Parathyroid adenoma (tissue), 2 donors: Measurements from ENCODE around the gene STK17B.

Source experiments
- H2AFZ ChIP-seq: fragments of 300-600 bp; sonication (generic); one replicate; pipeline ENCODE4 v1.7.0; 2017; ENCODE audit warnings: antibody characterized with exemption, mild to moderate bottlenecking
- H3K27ac ChIP-seq: fragments of 300-600 bp; sonication (generic); one replicate; pipeline ENCODE4 v1.7.0; 2017
- H3K27me3 ChIP-seq: fragments of 300-600 bp; sonication (generic); one replicate; pipeline ENCODE4 v1.7.0; 2017; ENCODE audit warnings: low read length; ENCODE audit not compliant: control insufficient read depth, insufficient read depth
- H3K36me3 ChIP-seq: fragments of 300-600 bp; sonication (generic); one replicate; pipeline ENCODE4 v1.7.0; 2017; ENCODE audit warnings: low read length; ENCODE audit not compliant: control insufficient read depth, insufficient read depth
- H3K4me1 ChIP-seq: fragments of 300-600 bp; sonication (generic); one replicate; pipeline ENCODE4 v1.7.0; 2017; ENCODE audit warnings: control low read depth
- H3K4me2 ChIP-seq: fragments of 300-600 bp; sonication (generic); one replicate; pipeline ENCODE4 v1.7.0; 2017; ENCODE audit warnings: low read length
- H3K4me3 ChIP-seq: fragments of 300-600 bp; sonication (generic); one replicate; pipeline ENCODE4 v1.7.0; 2017; ENCODE audit warnings: low read depth, low read length
- H3K79me2 ChIP-seq: fragments of 300-600 bp; sonication (generic); one replicate; pipeline ENCODE4 v1.7.0; 2017; ENCODE audit warnings: control low read depth
- H3K9ac ChIP-seq: fragments of 300-600 bp; sonication (generic); one replicate; pipeline ENCODE4 v1.7.0; 2017; ENCODE audit warnings: mild to moderate bottlenecking
- H3K9me3 ChIP-seq: fragments of 300-600 bp; sonication (generic); one replicate; pipeline ENCODE4 v1.7.0; 2017; ENCODE audit warnings: low read length; ENCODE audit not compliant: control insufficient read depth
- TF ChIP-seq, protein P1 (sequence below): fragments of 300-600 bp; sonication (generic); IDR thresholded peaks from one replicate; pipeline ENCODE4 v1.7.0; 2017; ENCODE audit warnings: antibody characterized with exemption, mild to moderate bottlenecking
- donor health status: primary hyperparathyroidism.

STK17B gene

DNA sequence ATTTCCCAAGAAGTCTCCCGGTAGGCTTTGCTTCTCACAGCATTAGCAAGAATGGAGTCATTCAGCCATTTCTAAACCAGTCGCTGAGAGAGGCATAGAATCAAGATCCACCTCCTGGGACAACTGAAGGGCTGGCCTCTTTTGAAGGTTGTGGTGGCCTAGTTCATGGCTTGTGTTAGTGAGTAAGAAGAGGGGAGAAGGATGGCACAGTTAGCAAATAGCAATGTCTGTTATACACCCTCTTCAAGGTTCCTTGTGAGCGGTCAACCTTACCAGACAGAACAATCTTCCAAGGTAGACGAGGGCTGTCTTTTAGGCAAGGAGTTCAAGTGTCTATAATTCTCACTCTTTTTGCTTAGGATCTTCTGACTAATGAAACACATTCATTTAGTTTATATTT, 67.3 kb downstream of the STK17B start:
- Histone ChIP-seq H2AFZ (no peak overlapping the region), H3K27ac (no peak overlapping the region), H3K9me3 (no peaks in the 10 kb centered on the region), H3K27me3 (no peaks in the 10 kb centered on the region), H3K79me2 (no peaks in the 10 kb centered on the region), H3K4me3 (no peak overlapping the region), H3K36me3 (no peaks in the 10 kb centered on the region), H3K9ac (no peak overlapping the region), H3K4me1 (no peaks in the 10 kb centered on the region), H3K4me2 (no peak overlapping the region)
- TF ChIP-seq, protein P1, sequence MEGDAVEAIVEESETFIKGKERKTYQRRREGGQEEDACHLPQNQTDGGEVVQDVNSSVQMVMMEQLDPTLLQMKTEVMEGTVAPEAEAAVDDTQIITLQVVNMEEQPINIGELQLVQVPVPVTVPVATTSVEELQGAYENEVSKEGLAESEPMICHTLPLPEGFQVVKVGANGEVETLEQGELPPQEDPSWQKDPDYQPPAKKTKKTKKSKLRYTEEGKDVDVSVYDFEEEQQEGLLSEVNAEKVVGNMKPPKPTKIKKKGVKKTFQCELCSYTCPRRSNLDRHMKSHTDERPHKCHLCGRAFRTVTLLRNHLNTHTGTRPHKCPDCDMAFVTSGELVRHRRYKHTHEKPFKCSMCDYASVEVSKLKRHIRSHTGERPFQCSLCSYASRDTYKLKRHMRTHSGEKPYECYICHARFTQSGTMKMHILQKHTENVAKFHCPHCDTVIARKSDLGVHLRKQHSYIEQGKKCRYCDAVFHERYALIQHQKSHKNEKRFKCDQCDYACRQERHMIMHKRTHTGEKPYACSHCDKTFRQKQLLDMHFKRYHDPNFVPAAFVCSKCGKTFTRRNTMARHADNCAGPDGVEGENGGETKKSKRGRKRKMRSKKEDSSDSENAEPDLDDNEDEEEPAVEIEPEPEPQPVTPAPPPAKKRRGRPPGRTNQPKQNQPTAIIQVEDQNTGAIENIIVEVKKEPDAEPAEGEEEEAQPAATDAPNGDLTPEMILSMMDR, result no peak

DNA sequence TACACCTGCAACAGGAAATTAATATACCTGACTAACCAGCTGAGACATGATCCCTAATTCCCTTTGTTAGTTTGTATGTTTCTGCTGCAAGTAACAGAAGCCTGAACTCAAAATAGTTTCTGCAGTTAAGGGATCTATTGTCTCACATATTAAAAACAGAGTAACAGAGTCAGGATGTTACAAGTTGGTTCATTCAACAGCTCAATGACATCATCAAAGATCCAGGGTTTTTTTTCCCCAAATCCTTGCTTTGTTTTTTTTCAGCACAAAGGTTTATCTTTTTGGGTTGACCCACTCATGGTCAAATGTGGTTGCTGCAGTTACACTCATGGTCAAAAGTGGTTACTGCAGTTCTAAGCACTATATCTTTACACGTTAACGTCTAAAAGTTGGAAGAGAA, 67.8 kb downstream of the STK17B start:
- no peak overlapping the region for H2AFZ ChIP-seq
- H3K4me3 ChIP-seq, result no peak overlapping the region
- H3K79me2 ChIP-seq, result no peaks in the 10 kb centered on the region
- H3K27me3 ChIP-seq, result no peaks in the 10 kb centered on the region
- H3K36me3 ChIP-seq, result no peaks in the 10 kb centered on the region
- H3K9ac ChIP-seq, result no peak overlapping the region
- no peaks in the 10 kb centered on the region for H3K4me1 ChIP-seq
- H3K9me3 ChIP-seq, result no peaks in the 10 kb centered on the region
- TF ChIP-seq, protein P1, result no peak
- no peak overlapping the region for H3K4me2 ChIP-seq
- H3K27ac ChIP-seq, result no peak overlapping the region

DNA sequence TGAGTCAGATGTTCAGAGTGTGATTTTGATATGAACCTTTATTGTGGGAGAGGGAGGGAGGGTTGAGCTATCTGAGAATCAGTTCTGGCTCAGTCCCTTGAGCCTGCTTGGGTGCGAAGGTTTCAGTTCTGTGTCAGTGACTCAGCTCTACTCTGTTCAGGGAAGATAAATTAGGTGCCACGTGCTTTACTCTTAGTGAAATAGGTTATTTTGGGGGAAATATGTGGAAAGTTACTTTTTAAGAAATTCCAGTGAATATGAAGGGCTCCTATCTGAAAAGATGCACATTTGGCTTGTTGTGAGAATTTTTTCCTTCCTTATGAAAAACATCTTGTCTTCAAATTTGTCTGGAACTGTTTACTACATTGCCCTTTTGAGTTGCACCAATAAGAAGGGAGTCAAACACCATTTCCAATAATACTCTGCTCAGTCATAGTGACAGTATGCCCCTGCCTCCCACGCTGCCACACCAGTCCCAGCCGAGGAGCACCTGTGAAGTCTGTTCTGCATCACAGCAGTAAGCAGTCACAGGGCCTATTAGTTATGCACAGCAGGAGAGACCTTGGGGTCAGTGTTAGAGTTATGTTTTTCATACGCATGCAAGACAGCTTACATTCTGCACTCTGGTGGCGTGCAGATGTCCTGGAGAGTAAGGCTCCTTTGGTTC, 69.9 kb downstream of the STK17B start:
- Histone ChIP-seq H3K27me3 (no peaks in the 10 kb centered on the region), H3K4me1 (no peaks in the 10 kb centered on the region), H3K9ac (no peak overlapping the region), H3K36me3 (no peaks in the 10 kb centered on the region), H2AFZ (peak overlapping the region; percentile 29), H3K79me2 (no peaks in the 10 kb centered on the region), H3K4me2 (no peak overlapping the region), H3K9me3 (no peaks in the 10 kb centered on the region), H3K4me3 (no peak overlapping the region), H3K27ac (no peak overlapping the region)
- TF ChIP-seq, protein P1, result no peak

DNA sequence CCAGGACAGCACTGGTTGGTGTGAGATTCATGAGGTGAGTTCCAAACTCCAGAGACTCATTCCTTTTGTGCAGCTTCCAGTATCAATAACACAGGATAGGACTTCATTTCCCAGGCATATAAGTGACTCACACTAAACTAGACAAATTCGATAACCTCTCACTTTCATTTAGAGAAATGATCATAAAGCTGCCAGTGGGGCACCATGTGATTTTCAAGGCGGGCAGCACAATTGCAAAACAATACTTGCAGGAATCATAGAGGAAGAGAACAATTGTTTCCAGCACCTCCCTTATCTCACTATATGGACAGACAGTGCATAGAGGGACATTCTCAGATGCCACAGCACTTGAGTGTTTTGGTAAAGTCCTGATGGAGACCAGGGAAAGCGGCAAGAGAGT, 71.5 kb downstream of the STK17B start:
- Histone ChIP-seq H3K4me3 (no peak overlapping the region), H3K36me3 (no peaks in the 10 kb centered on the region)

More for the DNA sequence above, 71.5 kb downstream of the STK17B start:
- H3K27me3 ChIP-seq, result no peaks in the 10 kb centered on the region
- H3K9ac ChIP-seq, result no peak overlapping the region
- TF ChIP-seq, protein P1, result no peak
- no peaks in the 10 kb centered on the region for H3K79me2 ChIP-seq
- H3K4me1 ChIP-seq, result no peaks in the 10 kb centered on the region
- H3K27ac ChIP-seq, result no peak overlapping the region
- no peak overlapping the region for H3K4me2 ChIP-seq
- no peak overlapping the region for H2AFZ ChIP-seq
- H3K9me3 ChIP-seq, result no peaks in the 10 kb centered on the region
